CD14-positive monocyte (primary cell): ENCODE data around the gene XPO4. TPM values are rescaled to one million over a fixed set of nuclear protein-coding genes. Genes with fewer than 3 reads are reported as not detected.
"Not testable (repeated sequence)": the region's sequence is repeated elsewhere in the genome, so short reads cannot be mapped to it uniquely, and the experiment has no call there.

ENCODE experiments used
- DNase-seq, 3 donors: peaks; one replicate each; pipeline ENCODE4 v3.0.0-alpha.2; 2011 to 2022
- H2AFZ ChIP-seq: 2 replicates; pipeline ENCODE4 v1.6.0; 2012; ENCODE audit warnings: mild to moderate bottlenecking, low read depth, low read length, inconsistent platforms; ENCODE audit not compliant: insufficient read depth, poor library complexity, severe bottlenecking
- H3K27ac ChIP-seq, 2 donors: 1 replicate in 1 of 2; 2 replicates in 1 of 2; pipeline ENCODE4 v1.5.1; 2012 to 2013; ENCODE audit warnings: low read length in 2 of 2, control low read depth in 1 of 2, inconsistent platforms in 1 of 2, low read depth in 1 of 2, mild to moderate bottlenecking in 1 of 2
- H3K27me3 ChIP-seq, 2 donors: one replicate each; pipeline versions ENCODE4 v1.6.0 to v1.6.1; 2011 to 2013; ENCODE audit warnings: low read length in 2 of 2; ENCODE audit not compliant: control insufficient read depth in 2 of 2, insufficient read depth in 2 of 2
- H3K36me3 ChIP-seq, 2 donors: replicated peaks in 1 of 2; 1 replicate in 1 of 2; 2 replicates in 1 of 2; pipeline versions ENCODE4 v1.5.1 to v1.6.1; 2012 to 2013; ENCODE audit warnings: low read length in 2 of 2, control low read depth in 1 of 2, inconsistent platforms in 1 of 2, mild to moderate bottlenecking in 1 of 2; ENCODE audit not compliant: insufficient read depth in 2 of 2, control insufficient read depth in 1 of 2
- H3K4me1 ChIP-seq, 2 donors: 1 replicate in 1 of 2; 2 replicates in 1 of 2; pipeline versions ENCODE4 v1.5.1 to v1.6.1; 2012 to 2013; ENCODE audit warnings: low read length in 2 of 2, control low read depth in 1 of 2, inconsistent platforms in 1 of 2, mild to moderate bottlenecking in 1 of 2, moderate library complexity in 1 of 2; ENCODE audit not compliant: insufficient read depth in 2 of 2, control insufficient read depth in 1 of 2
- H3K4me2 ChIP-seq: replicated peaks from 2 replicates; pipeline ENCODE3; 2012; ENCODE audit warnings: low read length, moderate library complexity, mild to moderate bottlenecking; ENCODE audit not compliant: poor library complexity, severe bottlenecking; ENCODE audit errors: extremely low read depth
- H3K4me3 ChIP-seq, 3 experiments: fragments of 200-600 bp in 1 of 3; sonication (generic) in 1 of 3; replicated peaks in 1 of 3; 1 replicate in 2 of 3; 2 replicates in 1 of 3; pipeline ENCODE4 v1.5.1; 2011 to 2013; ENCODE audit warnings: low read length in 3 of 3, mild to moderate bottlenecking in 3 of 3, control low read depth in 2 of 3, low read depth in 2 of 3, inconsistent platforms in 1 of 3, moderate library complexity in 1 of 3
- H3K79me2 ChIP-seq: 2 replicates; pipeline ENCODE4 v1.6.0; 2012; ENCODE audit warnings: mild to moderate bottlenecking, control low read depth, inconsistent platforms, low read length, moderate library complexity; ENCODE audit not compliant: insufficient read depth
- H3K9ac ChIP-seq: 2 replicates; pipeline ENCODE4 v1.6.0; 2017; ENCODE audit warnings: low read length, mild to moderate bottlenecking; ENCODE audit not compliant: insufficient read depth, poor library complexity, severe bottlenecking
- H3K9me3 ChIP-seq, 2 donors: replicated peaks in 1 of 2; 1 replicate in 1 of 2; 2 replicates in 1 of 2; pipeline versions ENCODE4 v1.5.1 to v1.6.1; 2012 to 2013; ENCODE audit warnings: low read length in 2 of 2, control low read depth in 1 of 2; ENCODE audit not compliant: control insufficient read depth in 1 of 2, insufficient read depth in 1 of 2
- H4K20me1 ChIP-seq: 2 replicates; pipeline ENCODE4 v1.6.0; 2012; ENCODE audit warnings: mild to moderate bottlenecking, low read length, control low read depth, moderate library complexity; ENCODE audit not compliant: insufficient read depth
- H3K27ac Mint-ChIP-seq, 7 donors: one replicate each; pipeline ENCODE4 v1.8.0; 2020; ENCODE audit warnings: mild to moderate bottlenecking in 7 of 7, mixed read lengths in 7 of 7, moderate library complexity in 6 of 7, inconsistent platforms in 2 of 7
- H3K27me3 Mint-ChIP-seq, 3 donors: one replicate each; pipeline ENCODE4 v1.8.0; 2021 to 2022; ENCODE audit warnings: low read depth in 3 of 3, mild to moderate bottlenecking in 3 of 3, mixed read lengths in 3 of 3, moderate library complexity in 3 of 3, inconsistent platforms in 1 of 3
- H3K36me3 Mint-ChIP-seq, 2 donors: one replicate each; pipeline ENCODE4 v1.8.0; 2020; ENCODE audit warnings: mixed read lengths in 2 of 2, inconsistent platforms in 1 of 2, mild to moderate bottlenecking in 1 of 2
- H3K4me1 Mint-ChIP-seq: one replicate; pipeline ENCODE4 v1.8.0; 2020; ENCODE audit warnings: mild to moderate bottlenecking, mixed read lengths
- H3K4me3 Mint-ChIP-seq, 2 donors: one replicate each; pipeline ENCODE4 v1.8.0; 2020; ENCODE audit warnings: mild to moderate bottlenecking in 2 of 2, mixed read lengths in 2 of 2, moderate library complexity in 1 of 2
- H3K9me3 Mint-ChIP-seq, 7 donors: one replicate each; pipeline ENCODE4 v1.8.0; 2020 to 2022; ENCODE audit warnings: mixed read lengths in 7 of 7, mild to moderate bottlenecking in 6 of 7, moderate library complexity in 6 of 7, inconsistent platforms in 2 of 7
- WGBS: methylation state at CpG from one replicate; pipeline ENCODE4 v1.1.5; 2013; ENCODE audit warnings: missing lambda C conversion rate; ENCODE audit not compliant: insufficient coverage; 5-methylcytosine and 5-hydroxymethylcytosine counted together
- intact Hi-C, 2 donors: fragments of 100-400 bp; cut with micrococcal nuclease; formaldehyde crosslinking; loops; one replicate each; pipeline versions ENCODE4 v1.15.0 to v1.15.1; 2023
- polyA plus RNA-seq, 3 donors: library from polyadenylated mRNA; depleted of rRNA in 1 of 3; unstranded in 2 of 3; stranded (reverse) in 1 of 3; fragments of 300-500 nt in 2 of 3; fragments of >200 nt in 1 of 3; fragmentation: Illumina TruSeq in 2 of 3; gene quantifications; 1 replicate in 2 of 3; 2 replicates in 1 of 3; pipeline ENCODE4 v1.2.3, GENCODE V29; 2012 to 2021
- TF ChIP-seq, protein P1 (sequence below): fragments of 200-600 bp; IDR thresholded peaks from one replicate; pipeline ENCODE4 v1.8.0; 2022; ENCODE audit warnings: antibody characterized with exemption, mild to moderate bottlenecking

XPO4 gene
- polyA plus RNA-seq, 3 donors, result 2.9 to 4.4 (median 4.0) TPM

DNA sequence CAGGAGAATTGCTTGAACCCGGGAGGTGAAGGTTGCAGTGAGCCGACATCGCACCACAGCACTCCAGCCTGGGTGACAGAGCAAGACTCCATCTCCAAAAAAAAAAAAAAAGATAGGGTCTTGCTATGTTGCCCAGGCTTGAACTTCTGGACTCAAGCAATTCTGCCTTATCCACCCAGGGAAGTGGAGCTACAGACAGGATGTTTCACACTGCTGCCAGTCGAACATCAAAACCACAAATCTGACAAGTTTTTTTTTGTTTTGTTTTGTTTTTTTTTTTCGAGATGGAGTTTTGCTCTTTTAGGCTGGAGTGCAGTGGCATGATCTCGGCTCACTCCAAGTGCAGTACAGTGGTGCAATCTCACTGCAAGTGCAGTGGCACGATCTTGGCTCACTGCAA is 10.8 kb downstream of the XPO4 start:
- intact Hi-C loops, result no loop called here
- TF ChIP-seq, protein P1, sequence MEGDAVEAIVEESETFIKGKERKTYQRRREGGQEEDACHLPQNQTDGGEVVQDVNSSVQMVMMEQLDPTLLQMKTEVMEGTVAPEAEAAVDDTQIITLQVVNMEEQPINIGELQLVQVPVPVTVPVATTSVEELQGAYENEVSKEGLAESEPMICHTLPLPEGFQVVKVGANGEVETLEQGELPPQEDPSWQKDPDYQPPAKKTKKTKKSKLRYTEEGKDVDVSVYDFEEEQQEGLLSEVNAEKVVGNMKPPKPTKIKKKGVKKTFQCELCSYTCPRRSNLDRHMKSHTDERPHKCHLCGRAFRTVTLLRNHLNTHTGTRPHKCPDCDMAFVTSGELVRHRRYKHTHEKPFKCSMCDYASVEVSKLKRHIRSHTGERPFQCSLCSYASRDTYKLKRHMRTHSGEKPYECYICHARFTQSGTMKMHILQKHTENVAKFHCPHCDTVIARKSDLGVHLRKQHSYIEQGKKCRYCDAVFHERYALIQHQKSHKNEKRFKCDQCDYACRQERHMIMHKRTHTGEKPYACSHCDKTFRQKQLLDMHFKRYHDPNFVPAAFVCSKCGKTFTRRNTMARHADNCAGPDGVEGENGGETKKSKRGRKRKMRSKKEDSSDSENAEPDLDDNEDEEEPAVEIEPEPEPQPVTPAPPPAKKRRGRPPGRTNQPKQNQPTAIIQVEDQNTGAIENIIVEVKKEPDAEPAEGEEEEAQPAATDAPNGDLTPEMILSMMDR, result no peak
- peaks cover 31% of the 10 kb centered on the region for H4K20me1 ChIP-seq
- no peak for DNase-seq
- no peak overlapping the region for H3K27ac ChIP-seq
- H3K9ac ChIP-seq, result no peak overlapping the region
- Mint-ChIP-seq H3K36me3 (peaks cover 4 to 13% of the 10 kb centered on the region in 2 donors), H3K27me3 (peaks cover 0 to 3% (median 2%) of the 10 kb centered on the region in 3 donors), H3K27ac (peak overlapping the region in 1 of 7 donors; percentile 53), H3K9me3 (no peaks in the 10 kb centered on the region), H3K4me1 (peaks cover 4% of the 10 kb centered on the region), H3K4me3 (no peak overlapping the region)
- H3K4me1 ChIP-seq, result no peaks in the 10 kb centered on the region
- no peak overlapping the region for H3K4me2 ChIP-seq
- no peaks in the 10 kb centered on the region for H3K27me3 ChIP-seq
- 77% methylated on average over 2 of the region's 7 CpGs for WGBS
- peaks cover 3 to 10% of the 10 kb centered on the region in 2 donors for H3K36me3 ChIP-seq
- no peak overlapping the region for H3K4me3 ChIP-seq
- H3K9me3 ChIP-seq, result no peaks in the 10 kb centered on the region
- peaks cover 99% of the 10 kb centered on the region for H3K79me2 ChIP-seq
- H2AFZ ChIP-seq, result no peak overlapping the region

GRCh38 chr13:20891034-20891433 is 11.5 kb downstream of the XPO4 start:
- no peaks in the 10 kb centered on the region for H3K9me3 ChIP-seq
- H2AFZ ChIP-seq, result no peak overlapping the region
- no CpG with 5 or more reads among the region's 3 CpGs for WGBS
- intact Hi-C loops, result no loop called here
- H3K9ac ChIP-seq, result no peak overlapping the region
- peaks cover 99% of the 10 kb centered on the region for H3K79me2 ChIP-seq
- peak overlapping the region in 1 of 7 donors; percentile 32 for H3K27ac Mint-ChIP-seq
- peaks cover 0 to 3% (median 2%) of the 10 kb centered on the region in 3 donors for H3K27me3 Mint-ChIP-seq
- peaks cover 3 to 10% of the 10 kb centered on the region in 2 donors for H3K36me3 ChIP-seq
- H3K4me3 Mint-ChIP-seq, result no peak overlapping the region
- no peak overlapping the region for H3K27ac ChIP-seq
- no peaks in the 10 kb centered on the region for H3K27me3 ChIP-seq
- H3K4me1 Mint-ChIP-seq, result peaks cover 4% of the 10 kb centered on the region
- TF ChIP-seq, protein P1, result no peak
- no peak overlapping the region for H3K4me2 ChIP-seq
- no peaks in the 10 kb centered on the region for H3K4me1 ChIP-seq
- no peak for DNase-seq
- H4K20me1 ChIP-seq, result peaks cover 37% of the 10 kb centered on the region
- H3K36me3 Mint-ChIP-seq, result peaks cover 4 to 13% of the 10 kb centered on the region in 2 donors
- H3K9me3 Mint-ChIP-seq, result no peaks in the 10 kb centered on the region
- no peak overlapping the region for H3K4me3 ChIP-seq

DNA sequence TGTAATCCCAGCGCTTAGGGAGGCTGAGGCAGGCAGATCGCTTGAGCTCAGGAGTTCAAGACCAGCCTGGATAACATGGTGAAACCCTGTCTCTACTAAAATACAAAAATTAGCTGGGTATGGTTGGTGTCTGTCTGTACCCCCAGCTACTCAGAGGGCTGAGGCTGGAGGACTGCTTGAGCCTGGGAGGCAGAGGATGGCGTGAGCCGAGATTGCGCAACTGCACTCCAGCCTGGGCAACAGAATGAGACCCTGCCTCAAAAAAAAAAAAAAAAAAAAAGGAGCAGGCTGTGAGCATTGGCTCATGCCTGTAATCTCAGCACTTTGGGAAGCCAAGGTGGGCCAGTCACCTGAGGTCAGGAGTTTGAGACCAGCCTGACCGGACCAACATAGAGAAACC is 12.0 kb downstream of the XPO4 start:
- H3K4me3 Mint-ChIP-seq, H3K9ac ChIP-seq, H3K27me3 Mint-ChIP-seq, H3K27me3 ChIP-seq, H3K4me3 ChIP-seq, H3K4me1 ChIP-seq, H3K9me3 Mint-ChIP-seq, H3K4me2 ChIP-seq, H3K27ac ChIP-seq, intact Hi-C loops, H3K9me3 ChIP-seq, H3K4me1 Mint-ChIP-seq, H2AFZ ChIP-seq, DNase-seq: not testable (repeated sequence)
- peaks cover 6 to 13% of the 10 kb centered on the region in 2 donors for H3K36me3 Mint-ChIP-seq
- Histone ChIP-seq H3K79me2 (peaks cover 99% of the 10 kb centered on the region), H4K20me1 (peaks cover 39% of the 10 kb centered on the region), H3K36me3 (peaks cover 3 to 10% of the 10 kb centered on the region in 2 donors)
- H3K27ac Mint-ChIP-seq, result peak overlapping the region in 3 of 7 donors; percentile 6 to 40 (median 32)
- WGBS, result 83% methylated on average over 4 of the region's 6 CpGs
